SK-N-MC (cell line): ENCODE measurements around the gene PDZD2.

Source experiments
- EZH2 ChIP-seq: fragments of 200-600 bp; sonication (generic); IDR thresholded peaks from one replicate; pipeline ENCODE4 v1.6.1; 2017; ENCODE audit warnings: antibody characterized with exemption
- POLR2AphosphoS5 ChIP-seq: IDR thresholded peaks from 2 replicates; pipeline ENCODE4 v1.6.1; 2012; ENCODE audit warnings: mild to moderate bottlenecking, low read depth, low read length, borderline replicate concordance

GRCh38 chr5:31596354-31596753 lies 42.6 kb upstream of the PDZD2 start:
- TF ChIP-seq POLR2AphosphoS5 (no peak), EZH2 (no peak)
